ENCODE measurements around the gene KIF26B. TPM values are rescaled to one million over a fixed set of nuclear protein-coding genes. Genes with fewer than 3 reads are reported as not detected.

KIF26B gene
- total RNA-seq, 2 experiments from 2014 or later, result not detected

GRCh38 chr1:245469734-245470133 lies 314.9 kb downstream of the KIF26B start:
- intact Hi-C loops (cut with micrococcal nuclease; ENCODE audit: unreplicated experiment), result no loop called here
- H3K4me3 ChIP-seq (ENCODE audit: low read depth, low read length, poor library complexity, severe bottlenecking), result no peak overlapping the region
- CTCF ChIA-PET (ENCODE audit: unreplicated experiment), result no interaction called here
- TF ChIP-seq EZH2phosphoT487 (IDR thresholded peaks at IDR 0.05; ENCODE audit: borderline replicate concordance, low read depth, low read length), result no peak
- no peak for TF ChIP-seq CTCF (conservative IDR thresholded peaks at IDR 0.05; ENCODE audit: low read length)
- POLR2A ChIA-PET, result no interaction called here
- no peaks in the 10 kb centered on the region for H3K9me3 ChIP-seq (ENCODE audit: low read length)
- H3K4me2 ChIP-seq (ENCODE audit: low read length), result no peak overlapping the region
- H3K9me2 ChIP-seq (ENCODE audit: insufficient read depth, low read length), result no peaks in the 10 kb centered on the region
- H3K79me2 ChIP-seq (ENCODE audit: insufficient read depth, low read depth, low read length), result no peaks in the 10 kb centered on the region
- H2AFZ ChIP-seq (ENCODE audit: low read length), result no peak overlapping the region
- H3K4me1 ChIP-seq (ENCODE audit: insufficient read depth, low read length, poor library complexity, severe bottlenecking), result no peaks in the 10 kb centered on the region
- BruUV-seq (replicated peaks), result no TSS peak
- no peaks in the 10 kb centered on the region for H4K20me1 ChIP-seq (ENCODE audit: insufficient read depth, low read length)
- H3K36me3 ChIP-seq (ENCODE audit: insufficient read depth, low read length), result no peaks in the 10 kb centered on the region
- no peak for DNase-seq (ENCODE audit: low spot score)
- no peak overlapping the region for H3K27ac ChIP-seq (ENCODE audit: low read depth, low read length, poor library complexity, severe bottlenecking)

- Histone ChIP-seq H3K27ac (ENCODE audit: low read depth, low read length, poor library complexity, severe bottlenecking) (no peak overlapping the region), H3K9me3 (ENCODE audit: low read length) (no peaks in the 10 kb centered on the region), H3K4me3 (ENCODE audit: low read depth, low read length, poor library complexity, severe bottlenecking) (no peak overlapping the region), H3K79me2 (ENCODE audit: insufficient read depth, low read depth, low read length) (no peaks in the 10 kb centered on the region), H3K9me2 (ENCODE audit: insufficient read depth, low read length) (no peaks in the 10 kb centered on the region), H3K4me2 (ENCODE audit: low read length) (no peak overlapping the region), H3K36me3 (ENCODE audit: insufficient read depth, low read length) (no peaks in the 10 kb centered on the region), H3K4me1 (ENCODE audit: insufficient read depth, low read length, poor library complexity, severe bottlenecking) (no peaks in the 10 kb centered on the region), H2AFZ (ENCODE audit: low read length) (no peak overlapping the region), H4K20me1 (ENCODE audit: insufficient read depth, low read length) (no peaks in the 10 kb centered on the region)
- ChIA-PET POLR2A (interaction anchor here (0.6 kb wide), 1 partner anchor 934 kb away, joined by 3 read pairs; no protein-coding TSS in a partner anchor), CTCF (ENCODE audit: unreplicated experiment) (no interaction called here)
- BruUV-seq (replicated peaks), result no TSS peak
- DNase-seq (ENCODE audit: low spot score), result no peak
- intact Hi-C loops (cut with micrococcal nuclease; ENCODE audit: unreplicated experiment), result no loop called here
- TF ChIP-seq EZH2phosphoT487 (IDR thresholded peaks at IDR 0.05; ENCODE audit: borderline replicate concordance, low read depth, low read length), result no peak
- no peak for TF ChIP-seq CTCF (conservative IDR thresholded peaks at IDR 0.05; ENCODE audit: low read length)
Observed at GRCh38 chr1:245475126-245475525, 320.3 kb downstream of the KIF26B start.

GRCh38 chr1:245475961-245476516 lies 321.3 kb downstream of the KIF26B start:
- Histone ChIP-seq H3K4me1 (ENCODE audit: insufficient read depth, low read length, poor library complexity, severe bottlenecking) (no peaks in the 10 kb centered on the region), H3K4me2 (ENCODE audit: low read length) (no peak overlapping the region), H3K9me2 (ENCODE audit: insufficient read depth, low read length) (no peaks in the 10 kb centered on the region), H3K36me3 (ENCODE audit: insufficient read depth, low read length) (no peaks in the 10 kb centered on the region), H3K9me3 (ENCODE audit: low read length) (no peaks in the 10 kb centered on the region), H2AFZ (ENCODE audit: low read length) (no peak overlapping the region), H3K79me2 (ENCODE audit: insufficient read depth, low read depth, low read length) (no peaks in the 10 kb centered on the region), H4K20me1 (ENCODE audit: insufficient read depth, low read length) (no peaks in the 10 kb centered on the region), H3K4me3 (ENCODE audit: low read depth, low read length, poor library complexity, severe bottlenecking) (no peak overlapping the region), H3K27ac (ENCODE audit: low read depth, low read length, poor library complexity, severe bottlenecking) (no peak overlapping the region)
- no peak for TF ChIP-seq CTCF (conservative IDR thresholded peaks at IDR 0.05; ENCODE audit: low read length)
- TF ChIP-seq EZH2phosphoT487 (IDR thresholded peaks at IDR 0.05; ENCODE audit: borderline replicate concordance, low read depth, low read length), result no peak
- DNase-seq (ENCODE audit: low spot score), result no peak
- BruUV-seq (replicated peaks), result no TSS peak
- intact Hi-C loops (cut with micrococcal nuclease; ENCODE audit: unreplicated experiment), result no loop called here
- ChIA-PET POLR2A (interaction anchor here (0.5 to 0.6 kb wide), 3 partner anchors 100 to 315 kb away, joined by 3 to 5 read pairs (median 5); no protein-coding TSS in a partner anchor), CTCF (ENCODE audit: unreplicated experiment) (no interaction called here)

Measured in OCI-LY7 (cell line).